HEK293 (cell line): ENCODE measurements around the gene STX2.

ENCODE experiments used
- CTCF ChIA-PET: fragments of 350-600 bp; formaldehyde crosslinking; extraction: SDS; loops from one replicate; lab custom pipeline; 2021; ENCODE audit warnings: antibody characterized with exemption; lab: Yijun Ruan, JAX
- POLR2A ChIA-PET: fragments of 300-600 bp; formaldehyde crosslinking; extraction: SDS; loops from one replicate; lab custom pipeline; 2020; ENCODE audit warnings: antibody characterized with exemption, inconsistent platforms; lab: Yijun Ruan, JAX
- H3K27ac ChIP-seq: fragments of 200-500 bp; sonication (Bioruptor generic); 2 replicates; pipeline ENCODE4 v1.5.1; 2014; ENCODE audit warnings: low read depth, low read length, control low read depth, inconsistent platforms; ENCODE audit errors: extremely low read depth
- H3K36me3 ChIP-seq, 2 experiments: fragments of 200-500 bp in 1 of 2; sonication (Bioruptor generic) in 1 of 2; 1 replicate in 1 of 2; 2 replicates in 1 of 2; pipeline ENCODE4 v1.5.1; 2014 to 2017; ENCODE audit warnings: inconsistent platforms in 2 of 2, low read length in 2 of 2; ENCODE audit not compliant: control insufficient read depth in 2 of 2, insufficient read depth in 1 of 2
- H3K4me1 ChIP-seq: fragments of 200-500 bp; sonication (Bioruptor generic); 2 replicates; pipeline ENCODE4 v1.5.1; 2014; ENCODE audit warnings: mild to moderate bottlenecking, low read length, inconsistent platforms; ENCODE audit not compliant: control insufficient read depth, insufficient read depth
- H3K4me3 ChIP-seq: 2 replicates; pipeline ENCODE4 v1.5.1; 2011; ENCODE audit warnings: low read depth, mild to moderate bottlenecking, control low read depth, low read length, moderate library complexity
- H3K9me3 ChIP-seq: fragments of 200-500 bp; sonication (Bioruptor generic); 2 replicates; pipeline ENCODE4 v1.5.1; 2014; ENCODE audit warnings: low read depth, low read length, inconsistent platforms; ENCODE audit not compliant: control insufficient read depth, insufficient read depth
- GLI2 ChIP-seq: fragments of 450-650 bp; formaldehyde crosslinking; IDR thresholded peaks from 2 replicates; pipeline ENCODE4; 2017; ENCODE audit warnings: missing biosample characterization, missing genetic modification characterization, low read depth, borderline replicate concordance
- HOXA7 ChIP-seq: sonication (generic); formaldehyde crosslinking; IDR thresholded peaks from 2 replicates; pipeline ENCODE4 v1.8.1; 2022; ENCODE audit warnings: missing genetic modification reagents, borderline replicate concordance
- SCRT1 ChIP-seq: fragments of 450-650 bp; formaldehyde crosslinking; IDR thresholded peaks from 2 replicates; pipeline ENCODE4 v1.5.1; 2016; ENCODE audit warnings: missing biosample characterization, missing genetic modification characterization, borderline replicate concordance
- SETDB1 ChIP-seq: IDR thresholded peaks from one replicate; pipeline ENCODE4 v1.6.1; 2017; ENCODE audit warnings: mild to moderate bottlenecking, low read length, moderate library complexity, mixed read lengths; ENCODE audit not compliant: insufficient read length
- WT1 ChIP-seq: fragments of 450-650 bp; formaldehyde crosslinking; IDR thresholded peaks from 2 replicates; pipeline ENCODE4 v1.5.1; 2016; ENCODE audit warnings: missing biosample characterization, missing genetic modification characterization
- ZBTB11 ChIP-seq: fragments of 450-650 bp; formaldehyde crosslinking; conservative IDR thresholded peaks from 2 replicates; pipeline ENCODE4 v1.5.1; 2016; ENCODE audit warnings: low read depth, missing biosample characterization, missing genetic modification characterization
- ZFP69B ChIP-seq: fragments of 450-650 bp; formaldehyde crosslinking; IDR thresholded peaks from 2 replicates; pipeline ENCODE4 v1.5.1; 2016; ENCODE audit warnings: missing biosample characterization, missing genetic modification characterization
- ZNF174 ChIP-seq: fragments of 450-650 bp; formaldehyde crosslinking; IDR thresholded peaks from 2 replicates; pipeline ENCODE4 v1.5.0; 2017; ENCODE audit warnings: missing biosample characterization, mild to moderate bottlenecking, missing genetic modification characterization
- ZNF302 ChIP-seq: fragments of 450-650 bp; formaldehyde crosslinking; IDR thresholded peaks from 2 replicates; pipeline ENCODE4 v1.5.1; 2016; ENCODE audit warnings: missing biosample characterization, missing genetic modification characterization, low read depth
- ZNF311 ChIP-seq: fragments of 450-650 bp; formaldehyde crosslinking; IDR thresholded peaks from 2 replicates; pipeline ENCODE4 v1.5.1; 2017; ENCODE audit warnings: missing biosample characterization, missing genetic modification characterization, borderline replicate concordance
- ZNF416 ChIP-seq: fragments of 450-650 bp; formaldehyde crosslinking; IDR thresholded peaks from 2 replicates; pipeline ENCODE4 v1.5.1; 2016; ENCODE audit warnings: missing biosample characterization, missing genetic modification characterization
- ZNF473 ChIP-seq: fragments of 450-650 bp; formaldehyde crosslinking; IDR thresholded peaks from 2 replicates; pipeline ENCODE4 v1.5.1; 2017; ENCODE audit warnings: missing biosample characterization, missing genetic modification characterization
- ZNF701 ChIP-seq: fragments of 450-650 bp; formaldehyde crosslinking; IDR thresholded peaks from 2 replicates; pipeline ENCODE4 v1.5.1; 2016; ENCODE audit warnings: missing biosample characterization, missing genetic modification characterization
- ZNF704 ChIP-seq: fragments of 450-650 bp; formaldehyde crosslinking; IDR thresholded peaks from 2 replicates; pipeline ENCODE4 v1.5.1; 2016; ENCODE audit warnings: missing biosample characterization, missing genetic modification characterization
- ZNF776 ChIP-seq: fragments of 450-650 bp; formaldehyde crosslinking; IDR thresholded peaks from 2 replicates; pipeline ENCODE4 v1.5.0; 2017; ENCODE audit warnings: missing biosample characterization, missing genetic modification characterization, borderline replicate concordance
- ZNF777 ChIP-seq: fragments of 450-650 bp; formaldehyde crosslinking; IDR thresholded peaks from 2 replicates; pipeline ENCODE4 v1.5.1; 2017; ENCODE audit warnings: missing biosample characterization, missing genetic modification characterization, borderline replicate concordance
- ZXDB ChIP-seq: fragments of 450-650 bp; formaldehyde crosslinking; IDR thresholded peaks from 2 replicates; pipeline ENCODE4 v1.5.1; 2016; ENCODE audit warnings: missing biosample characterization, missing genetic modification characterization

STX2 gene

GRCh38 chr12:130799051-130799450 is 40.0 kb downstream of the STX2 start:
- H3K4me1 ChIP-seq = no peaks in the 10 kb centered on the region
- no peak overlapping the region for H3K4me3 ChIP-seq
- TF ChIP-seq HOXA7 (CRISPR knock-in tag) (no peak), ZXDB (no peak), ZNF473 (tag by site-specific recombination) (no peak), ZNF416 (tag by site-specific recombination) (no peak), WT1 (no peak), ZBTB11 (no peak), SETDB1 (no peak), ZNF302 (tag by site-specific recombination) (no peak)
- no peaks in the 10 kb centered on the region for H3K9me3 ChIP-seq
- no peak overlapping the region for H3K27ac ChIP-seq
- ChIA-PET POLR2A (no interaction called here), CTCF (interaction anchor here (0.7 kb wide), 2 partner anchors 50 to 771 kb away, joined by 3 to 4 read pairs; no protein-coding TSS in a partner anchor)
- peaks cover 21 to 82% of the 10 kb centered on the region in 2 experiments for H3K36me3 ChIP-seq

DNA sequence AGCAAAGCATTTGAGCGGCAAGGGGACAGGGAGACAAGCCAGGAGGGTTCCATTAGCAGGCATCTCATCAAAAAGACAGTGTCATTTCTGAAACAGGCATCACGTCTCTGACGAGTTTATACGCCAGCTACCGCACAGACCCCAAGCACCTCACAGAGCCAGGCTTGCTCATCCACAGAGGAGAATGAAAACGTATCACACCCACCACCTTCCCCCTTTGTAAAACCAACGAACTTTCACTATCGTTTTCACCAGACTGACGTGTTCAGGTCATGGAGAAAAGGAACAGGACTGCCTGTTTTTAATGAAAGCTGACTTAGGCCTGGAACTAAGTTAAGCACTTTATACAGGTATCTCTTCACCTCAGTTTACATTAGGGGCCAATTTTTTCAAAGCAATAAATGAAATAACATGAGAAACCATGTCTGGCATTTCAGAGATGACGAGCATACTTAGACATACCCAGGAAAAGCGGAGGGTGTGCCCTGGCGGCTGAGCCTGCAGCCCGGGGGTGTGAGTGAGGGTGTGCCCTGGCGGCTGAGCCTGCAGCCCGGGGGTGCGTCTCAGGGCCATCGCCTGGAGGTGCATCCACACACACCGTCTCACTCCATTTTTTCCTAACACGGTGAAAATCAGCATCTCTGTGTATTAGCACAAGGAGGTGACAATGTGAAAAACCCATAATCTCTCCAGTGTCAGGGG is 41.9 kb downstream of the STX2 start:
- ChIA-PET CTCF (no interaction called here), POLR2A (interaction anchor here (0.6 kb wide), 1 partner anchor 23 kb away, joined by 3 read pairs; no protein-coding TSS in a partner anchor)
- no peaks in the 10 kb centered on the region for H3K9me3 ChIP-seq
- no peak overlapping the region for H3K27ac ChIP-seq
- no peak overlapping the region for H3K4me3 ChIP-seq
- H3K36me3 ChIP-seq = peaks cover 11 to 87% of the 10 kb centered on the region in 2 experiments
- no peaks in the 10 kb centered on the region for H3K4me1 ChIP-seq
- no peak for TF ChIP-seq ZNF174 (tag by site-specific recombination)
- TF ChIP-seq GLI2 (tag by site-specific recombination) = no peak
- TF ChIP-seq ZNF777 = no peak
- no peak for TF ChIP-seq ZNF311 (tag by site-specific recombination)
- no peak for TF ChIP-seq ZNF704 (tag by site-specific recombination)
- no peak for TF ChIP-seq ZFP69B (tag by site-specific recombination)

- TF ChIP-seq HOXA7 (CRISPR knock-in tag) (no peak), ZNF776 (no peak), ZNF701 (tag by site-specific recombination) (no peak), ZNF302 (tag by site-specific recombination) (no peak), SCRT1 (tag by site-specific recombination) (no peak)
- H3K9me3 ChIP-seq = no peaks in the 10 kb centered on the region
These were observed 43.1 kb downstream of the STX2 start for GRCh38 chr12:130795906-130796305.

More at GRCh38 chr12:130795906-130796305, 43.1 kb downstream of the STX2 start:
- ChIA-PET CTCF (interaction anchor here (0.7 kb wide), 1 partner anchor 30 kb away, joined by 4 read pairs; no protein-coding TSS in a partner anchor), POLR2A (no interaction called here)
- Histone ChIP-seq H3K36me3 (peaks cover 11 to 81% of the 10 kb centered on the region in 2 experiments), H3K27ac (no peak overlapping the region), H3K4me3 (no peak overlapping the region), H3K4me1 (no peaks in the 10 kb centered on the region)
